ENCODE results near the gene EVA1C. TPM values are rescaled to one million over a fixed set of nuclear protein-coding genes. Genes with fewer than 3 reads are reported as not detected.
A peak's percentile ranks its signal among the peaks of the same experiment; 100 is the strongest.
"Not testable (repeated sequence)": the region's sequence is repeated elsewhere in the genome, so short reads cannot be mapped to it uniquely, and the experiment has no call there.

EVA1C gene
- total RNA-seq, 1 donor from 2014 or later = 2.1 TPM

- H3K36me3 Mint-ChIP-seq = peaks cover 38% of the 10 kb centered on the region
- H3K27ac Mint-ChIP-seq = no peak overlapping the region
- H3K9me3 Mint-ChIP-seq = no peaks in the 10 kb centered on the region
- peaks cover 18% of the 10 kb centered on the region for H3K4me1 Mint-ChIP-seq
- no peak for DNase-seq (ENCODE audit: low spot score in 2 of 2, unreplicated experiment in 2 of 2)
- TF ChIP-seq CTCF (IDR thresholded peaks at IDR 0.05; ENCODE audit: unreplicated experiment) = no peak
- no peaks in the 10 kb centered on the region for H3K27me3 Mint-ChIP-seq (ENCODE audit: low read depth)
- H3K4me3 Mint-ChIP-seq = no peak overlapping the region
Measured at GRCh38 chr21:32368386-32368785, 44.1 kb upstream of the EVA1C start.

DNA sequence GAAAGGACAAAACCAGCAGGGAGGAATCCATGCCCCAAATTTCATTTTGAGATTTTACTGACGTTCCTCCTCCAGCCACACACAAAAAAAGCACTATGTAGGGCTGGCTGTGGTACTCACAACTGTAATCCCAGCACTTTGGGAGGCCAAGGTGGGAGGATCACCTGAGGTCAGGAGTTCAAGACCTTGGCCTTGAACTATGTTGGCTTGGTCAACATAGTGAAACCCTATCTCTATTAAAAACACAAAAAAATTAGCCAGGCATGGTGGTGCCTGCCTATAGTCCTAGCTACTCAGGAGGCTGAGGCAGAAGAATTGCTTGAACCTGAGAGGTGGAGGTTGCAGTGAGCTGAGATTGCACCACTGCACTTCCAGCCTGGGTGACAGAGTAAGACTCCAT, 43.5 kb upstream of the EVA1C start:
- peaks cover 37% of the 10 kb centered on the region for H3K36me3 Mint-ChIP-seq
- H3K27me3 Mint-ChIP-seq (ENCODE audit: low read depth); DNase-seq (ENCODE audit: low spot score in 2 of 2, unreplicated experiment in 2 of 2); H3K9me3 Mint-ChIP-seq; H3K27ac Mint-ChIP-seq; H3K4me3 Mint-ChIP-seq: not testable (repeated sequence)
- peaks cover 18% of the 10 kb centered on the region for H3K4me1 Mint-ChIP-seq

DNA sequence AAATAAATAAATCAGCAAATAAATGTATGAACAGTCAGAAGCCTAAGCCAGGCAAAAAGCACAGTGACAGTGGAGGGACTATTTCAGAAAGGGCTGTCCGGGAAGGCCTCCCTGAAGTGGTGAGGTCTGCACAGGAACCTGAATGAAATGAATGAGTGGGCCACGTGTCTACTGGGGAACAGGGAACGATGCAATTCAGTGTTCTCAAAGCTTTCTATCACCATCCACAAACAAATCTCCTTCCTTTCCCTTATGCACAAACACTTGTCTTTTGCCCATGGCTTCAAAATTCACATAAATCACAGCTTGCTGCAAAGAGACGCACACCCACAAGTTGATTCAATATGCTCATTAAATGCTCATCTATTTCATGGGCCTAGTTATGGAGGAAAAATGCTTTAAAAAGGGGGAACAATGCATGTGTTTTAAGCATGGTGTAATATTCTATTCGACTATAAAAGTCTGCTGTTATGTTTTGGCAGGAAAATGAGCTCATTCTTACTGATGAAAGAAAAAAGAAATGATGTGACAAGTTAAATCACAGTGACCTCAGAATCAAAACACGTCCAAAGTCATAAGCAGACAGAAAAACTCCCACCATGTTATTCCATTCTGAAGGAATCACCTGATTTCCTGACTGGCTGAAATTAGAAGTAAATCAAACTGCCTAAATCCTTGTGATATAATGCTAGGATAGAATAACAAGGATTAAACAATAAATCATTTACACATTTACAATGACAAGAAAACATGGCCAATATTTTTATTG, 41.3 kb upstream of the EVA1C start:
- H3K9me3 Mint-ChIP-seq = no peaks in the 10 kb centered on the region
- H3K36me3 Mint-ChIP-seq = peaks cover 28% of the 10 kb centered on the region
- no peak for DNase-seq (ENCODE audit: low spot score in 2 of 2, unreplicated experiment in 2 of 2)
- peak overlapping the region; percentile 6 for H3K27ac Mint-ChIP-seq
- peaks cover 18% of the 10 kb centered on the region for H3K4me1 Mint-ChIP-seq
- H3K27me3 Mint-ChIP-seq (ENCODE audit: low read depth) = no peaks in the 10 kb centered on the region
- TF ChIP-seq CTCF (IDR thresholded peaks at IDR 0.05; ENCODE audit: unreplicated experiment) = no peak
- no peak overlapping the region for H3K4me3 Mint-ChIP-seq

DNA sequence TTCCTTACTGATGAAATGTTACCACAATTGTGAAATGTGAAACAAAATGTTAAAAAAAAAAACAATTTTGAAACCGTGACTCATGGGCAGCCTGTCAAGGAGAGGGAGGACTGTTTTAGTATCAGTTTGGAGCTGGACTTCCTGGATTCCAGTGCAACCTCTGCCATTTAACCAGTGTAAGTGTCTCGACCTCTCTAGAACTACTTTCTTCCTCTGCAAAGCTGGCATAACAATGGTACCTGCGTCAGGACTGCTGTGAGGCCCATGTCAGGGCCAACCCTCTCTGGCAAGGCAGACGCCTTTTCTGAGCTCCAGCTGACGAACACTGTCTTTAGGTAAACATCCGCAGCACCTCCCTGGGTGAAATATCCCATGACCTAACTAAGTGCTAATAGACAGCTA, 40.6 kb upstream of the EVA1C start:
- H3K27me3 Mint-ChIP-seq (ENCODE audit: low read depth) = no peaks in the 10 kb centered on the region
- peak overlapping the region; percentile 62 for H3K27ac Mint-ChIP-seq
- peaks cover 32% of the 10 kb centered on the region for H3K36me3 Mint-ChIP-seq
- no peak overlapping the region for H3K4me3 Mint-ChIP-seq
- no peaks in the 10 kb centered on the region for H3K9me3 Mint-ChIP-seq
- no peak for DNase-seq (ENCODE audit: low spot score in 2 of 2, unreplicated experiment in 2 of 2)
- H3K4me1 Mint-ChIP-seq = peaks cover 18% of the 10 kb centered on the region
- TF ChIP-seq CTCF (IDR thresholded peaks at IDR 0.05; ENCODE audit: unreplicated experiment) = no peak

DNA sequence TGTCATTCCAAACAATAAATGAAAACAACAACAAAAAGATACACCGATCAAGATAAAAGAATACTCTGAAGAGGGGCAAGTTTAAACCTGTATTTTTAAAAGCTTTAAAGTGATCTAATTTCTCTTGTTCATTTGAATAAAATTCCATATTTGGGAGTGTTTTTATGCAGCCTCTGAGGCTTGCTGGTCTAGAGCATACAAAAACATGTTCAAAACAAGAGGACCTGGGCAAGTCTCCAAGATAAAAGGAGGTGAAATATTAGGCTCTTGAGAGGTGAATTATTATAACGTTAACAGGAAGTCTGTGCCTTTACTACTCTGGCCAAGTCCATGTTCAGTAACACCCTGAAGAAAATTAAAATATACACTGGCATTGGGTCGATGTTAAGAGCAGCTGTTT, 39.8 kb upstream of the EVA1C start:
- Mint-ChIP-seq H3K36me3 (peaks cover 26% of the 10 kb centered on the region), H3K4me1 (peaks cover 18% of the 10 kb centered on the region), H3K9me3 (no peaks in the 10 kb centered on the region), H3K4me3 (no peak overlapping the region), H3K27ac (peak overlapping the region; percentile 71), H3K27me3 (ENCODE audit: low read depth) (no peaks in the 10 kb centered on the region)
- no peak for DNase-seq (ENCODE audit: low spot score in 2 of 2, unreplicated experiment in 2 of 2)
- TF ChIP-seq CTCF (IDR thresholded peaks at IDR 0.05; ENCODE audit: unreplicated experiment) = no peak

GRCh38 chr21:32377506-32377905, 35.0 kb upstream of the EVA1C start:
- TF ChIP-seq CTCF (IDR thresholded peaks at IDR 0.05; ENCODE audit: unreplicated experiment) = no peak
- Mint-ChIP-seq H3K27me3 (ENCODE audit: low read depth) (no peaks in the 10 kb centered on the region), H3K27ac (no peak overlapping the region), H3K4me3 (no peak overlapping the region), H3K36me3 (peaks cover 28% of the 10 kb centered on the region), H3K4me1 (peaks cover 4% of the 10 kb centered on the region), H3K9me3 (no peaks in the 10 kb centered on the region)
- no peak for DNase-seq (ENCODE audit: low spot score in 2 of 2, unreplicated experiment in 2 of 2)

Measured in mesothelial cell of epicardium (in vitro differentiated cells).